HS-5 (cell line): ENCODE results near the gene PUM1.

Experiments used
- DNase-seq: peaks from one replicate; pipeline ENCODE4 v3.0.0-alpha.2; 2012; ENCODE audit warnings: low read depth

PUM1 gene

DNA sequence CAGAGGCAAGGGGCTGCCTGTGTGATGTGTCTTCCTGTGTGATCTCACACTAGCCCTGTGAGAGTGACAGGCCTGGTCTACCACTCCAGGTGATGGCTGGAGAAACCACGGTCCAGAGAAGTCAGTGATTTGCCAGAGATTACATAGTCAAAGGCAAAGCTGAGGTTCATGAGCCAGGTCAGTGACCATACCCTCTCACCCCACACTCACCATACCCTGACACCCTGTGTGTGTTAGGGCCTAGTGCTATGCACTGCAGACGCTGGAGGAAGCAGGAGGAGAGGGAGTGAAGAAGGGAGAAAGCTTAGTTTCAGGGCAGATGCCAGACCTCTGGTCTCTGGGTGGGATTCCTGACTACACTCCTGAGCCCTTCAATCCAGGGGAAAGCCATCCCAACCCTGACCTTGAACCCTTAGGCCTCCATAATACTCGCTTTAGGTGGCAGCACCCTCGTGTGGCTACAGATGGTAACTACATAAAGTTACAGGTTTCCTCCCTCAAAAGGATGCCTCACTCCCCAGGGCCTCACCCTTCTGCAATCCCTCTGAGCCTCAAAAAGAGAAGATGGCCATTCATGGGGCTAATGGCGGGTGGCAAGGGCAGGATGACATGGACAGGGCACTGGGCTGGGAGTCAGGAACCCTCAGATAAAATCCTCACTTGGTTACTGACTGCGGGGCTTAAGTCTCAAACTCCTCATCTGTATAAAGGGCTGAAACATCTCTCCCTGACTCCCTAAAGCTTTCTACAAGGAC lies 136.2 kb downstream of the PUM1 start:
- DNase-seq, result no peak

DNA sequence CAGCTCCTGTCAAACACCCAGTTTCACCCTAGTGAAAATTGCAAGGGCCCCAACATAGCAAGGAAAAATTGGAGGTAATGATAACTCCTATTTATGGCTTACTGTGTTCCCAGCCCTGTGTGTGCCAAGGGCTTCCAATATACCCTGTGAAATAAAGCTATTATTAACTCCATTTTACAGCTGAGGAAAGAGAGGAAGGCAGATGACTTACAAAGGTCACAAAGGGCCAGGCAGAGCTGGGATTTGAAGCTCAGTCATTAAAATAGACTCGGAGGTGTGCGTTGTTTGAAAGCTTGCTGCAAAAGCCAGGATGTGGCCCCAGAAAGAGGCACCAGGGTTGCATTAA lies 136.8 kb downstream of the PUM1 start:
- DNase-seq, result no peak

DNA sequence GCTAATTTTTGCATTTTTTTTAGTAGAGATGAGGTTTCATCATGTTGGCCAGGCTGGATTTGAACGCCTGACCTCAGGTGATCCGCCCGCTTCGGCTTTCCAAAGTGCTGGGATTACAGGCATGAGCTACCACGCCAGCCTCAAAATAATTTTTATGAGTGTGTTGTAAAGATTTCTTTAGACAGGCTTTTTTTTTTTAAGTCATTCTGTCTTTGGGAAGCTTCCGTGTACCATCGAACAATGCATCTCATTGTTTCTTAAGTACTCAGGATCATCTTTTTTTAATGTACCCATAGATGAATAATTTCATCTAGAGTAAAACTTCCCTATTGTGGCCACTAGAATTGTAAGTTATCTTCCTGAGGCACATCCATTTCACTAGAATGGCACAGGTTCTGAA lies 137.3 kb downstream of the PUM1 start:
- DNase-seq, result no peak

DNA sequence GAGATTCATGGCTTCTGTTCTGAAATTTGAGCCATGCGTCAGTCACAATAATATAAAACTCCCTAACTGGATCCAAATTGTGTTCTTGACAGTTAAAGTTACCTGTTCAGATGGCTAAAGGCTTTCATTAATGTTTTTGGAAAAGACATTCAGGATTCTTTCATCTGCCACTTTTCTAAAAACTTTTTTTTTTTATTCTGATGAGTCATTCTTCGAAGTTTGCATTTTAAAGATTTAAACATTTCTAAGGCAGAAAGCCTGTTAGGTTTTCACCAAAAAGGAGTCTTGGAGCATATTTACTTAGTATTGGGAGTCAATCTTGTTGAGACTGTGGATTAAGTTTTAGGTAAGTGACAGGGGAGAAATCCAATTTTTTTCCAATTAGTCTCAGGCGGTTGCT lies 138.1 kb downstream of the PUM1 start:
- DNase-seq, result no peak

GRCh38 chr1:30923597-30923996 lies 141.9 kb downstream of the PUM1 start:
- DNase-seq, result no peak

DNA sequence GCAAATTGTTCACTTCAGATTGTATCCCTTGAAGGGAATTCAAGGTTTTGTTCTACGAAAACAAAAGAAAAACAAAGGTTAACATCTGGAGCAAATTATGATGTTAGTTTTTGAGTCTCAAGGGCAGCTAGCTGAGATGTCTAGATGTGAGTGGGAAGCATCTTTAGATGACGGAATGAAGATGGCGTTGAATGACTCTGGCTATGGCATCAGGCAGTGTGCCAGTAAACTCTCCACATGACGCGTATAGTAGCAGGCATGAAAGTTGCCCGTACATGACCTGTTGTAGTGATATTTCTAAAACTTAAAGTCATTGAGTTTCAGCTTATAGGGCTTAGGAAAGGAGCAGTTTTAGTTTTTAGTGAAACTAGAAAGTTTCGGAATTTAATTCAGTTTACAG lies 144.7 kb downstream of the PUM1 start:
- no peak for DNase-seq

GRCh38 chr1:30919025-30919881 lies 146.3 kb downstream of the PUM1 start:
- DNase-seq, result no peak

DNA sequence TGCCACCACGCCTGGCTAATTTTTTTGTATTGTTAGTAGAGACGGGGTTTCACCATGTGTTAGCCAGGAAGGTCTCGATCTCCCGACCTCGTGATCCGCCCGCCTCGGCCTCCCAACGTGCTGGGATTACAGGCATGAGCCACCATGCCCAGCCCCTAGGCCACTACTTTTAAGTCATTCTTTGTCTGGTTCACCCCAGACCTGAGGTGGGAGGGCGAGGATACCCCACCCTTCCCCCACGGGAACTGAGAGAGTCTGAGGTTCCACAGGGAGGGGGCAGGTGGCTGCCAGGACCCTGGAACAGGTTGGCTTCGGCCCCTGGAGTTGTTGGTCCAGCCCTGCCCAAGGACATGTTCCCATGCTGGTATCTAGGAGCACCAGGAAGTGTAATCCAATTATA lies 149.2 kb downstream of the PUM1 start:
- DNase-seq, result no peak

GRCh38 chr1:30915491-30916230 lies 149.9 kb downstream of the PUM1 start:
- DNase-seq, result no peak

DNA sequence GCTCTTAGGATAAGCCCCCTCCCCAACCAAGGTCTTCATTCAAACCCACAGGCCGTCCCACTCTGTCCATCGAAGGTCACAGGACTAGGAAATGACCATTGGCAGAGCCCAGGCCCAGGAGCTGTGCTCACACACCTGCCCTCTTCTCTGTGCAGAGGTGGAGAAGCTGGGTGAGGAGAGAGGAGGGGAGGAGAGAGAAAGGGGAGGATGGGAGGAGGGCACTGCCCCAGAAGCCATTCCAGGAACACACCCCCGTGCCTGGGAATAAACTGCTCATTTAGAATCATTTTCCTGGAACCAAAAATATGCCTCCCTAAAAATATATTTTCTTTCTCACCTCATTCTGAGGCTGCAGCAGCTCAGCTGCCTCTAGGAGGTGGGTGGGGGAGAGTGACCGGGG lies 150.6 kb downstream of the PUM1 start:
- no peak for DNase-seq

GRCh38 chr1:30914587-30914922 lies 151.0 kb downstream of the PUM1 start:
- no peak for DNase-seq

DNA sequence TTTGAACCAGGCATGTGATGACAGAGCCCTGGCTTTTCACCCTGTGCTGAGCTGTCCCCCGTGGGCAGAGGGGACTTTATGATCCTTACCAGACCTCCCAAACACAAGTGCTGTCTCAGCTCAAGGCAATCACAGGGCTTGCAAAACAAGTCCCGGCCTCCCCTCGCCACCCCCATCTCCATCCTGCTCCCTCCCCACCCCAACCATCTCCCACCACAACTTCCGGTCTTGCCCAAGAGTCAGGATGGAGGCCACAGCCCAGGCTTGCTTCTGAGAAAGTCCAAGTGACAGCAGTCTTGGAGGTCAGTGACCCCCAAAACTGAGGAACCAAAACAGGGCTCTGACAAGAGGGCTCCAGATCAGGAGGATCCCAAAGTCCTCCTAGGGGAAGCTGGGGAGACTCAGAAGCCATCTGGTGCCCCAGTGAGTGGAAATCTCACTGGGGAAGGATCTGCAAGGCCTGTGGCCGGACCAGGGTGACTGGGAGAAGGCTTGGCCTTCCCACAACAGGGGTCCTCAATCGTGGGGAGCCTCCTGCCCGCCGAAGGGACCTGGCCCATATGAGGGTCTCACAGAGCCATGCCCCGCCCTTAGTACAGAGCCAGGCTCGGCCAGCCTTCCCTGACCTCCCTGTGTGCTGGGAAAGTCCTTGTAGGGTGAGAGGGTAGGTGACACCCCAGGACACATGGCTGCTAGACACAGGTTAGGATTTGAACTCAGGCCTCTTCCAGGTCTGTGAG lies 152.4 kb downstream of the PUM1 start:
- no peak for DNase-seq

- no peak for DNase-seq
These were observed 153.3 kb downstream of the PUM1 start for GRCh38 chr1:30912224-30912623.

- peak; percentile 58 for DNase-seq
These were observed 154.2 kb downstream of the PUM1 start for GRCh38 chr1:30911059-30911954.

- no peak for DNase-seq
These were observed 156.0 kb downstream of the PUM1 start for GRCh38 chr1:30909365-30910068.

DNA sequence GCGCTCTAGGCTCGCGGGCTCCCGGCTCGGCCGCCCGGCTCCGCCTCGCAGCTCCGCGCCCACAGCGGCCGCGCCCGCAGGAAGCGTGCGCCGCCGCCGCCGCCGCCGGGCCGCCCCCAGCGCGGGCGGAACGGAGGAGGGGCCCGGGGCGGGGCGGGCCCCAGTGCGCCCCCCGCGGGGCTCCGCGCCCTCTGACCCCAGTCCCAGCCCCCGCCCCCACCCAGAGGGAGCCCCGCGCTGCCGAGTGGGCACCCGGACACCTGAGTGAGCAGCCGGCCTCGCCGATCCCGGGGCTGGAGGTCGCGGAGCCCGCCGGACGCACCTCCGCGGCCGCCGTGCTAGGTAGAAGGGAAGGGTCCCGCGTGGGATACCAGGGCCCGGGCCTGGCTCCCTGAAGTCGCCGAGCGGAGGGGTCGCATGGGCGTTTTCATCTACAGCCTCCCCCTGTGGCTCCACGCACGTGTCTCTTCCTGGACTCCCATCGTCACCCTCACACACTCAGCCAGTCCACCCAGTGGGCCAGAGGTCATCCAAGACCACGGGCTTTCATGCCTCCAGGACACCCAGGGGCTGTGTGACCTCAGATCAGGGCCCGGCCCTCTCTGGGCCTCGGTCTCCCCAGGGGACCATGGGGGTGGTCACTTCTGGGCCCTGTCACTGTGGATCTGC lies 156.7 kb downstream of the PUM1 start, which contains the start of gene SDC3:
Gene SDC3, minus strand, starts transcription at position 63 of the 669 bp plus-strand sequence. CDS start 172 bp downstream, outside the sequence.
- no peak for DNase-seq

DNA sequence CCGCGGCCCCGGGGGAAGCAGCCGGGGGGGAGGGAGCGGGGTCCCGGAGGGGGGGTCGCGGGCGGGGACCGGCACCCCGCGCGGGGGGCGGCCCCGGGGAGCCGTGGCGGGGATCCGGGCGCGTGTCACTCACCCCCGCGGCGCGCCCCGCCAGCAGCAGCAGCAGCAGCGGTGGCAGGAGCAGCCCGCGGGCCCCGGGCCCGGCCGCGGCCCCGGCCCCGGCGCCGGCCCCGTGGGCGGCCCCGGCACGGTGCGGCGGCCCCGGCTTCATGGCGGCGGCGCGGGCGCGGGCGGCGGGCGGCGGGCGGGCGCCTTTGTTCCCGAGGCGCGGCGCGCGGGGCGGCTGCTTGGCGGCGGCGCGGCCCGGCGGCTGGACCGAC lies 157.2 kb downstream of the PUM1 start:
- no peak for DNase-seq

DNA sequence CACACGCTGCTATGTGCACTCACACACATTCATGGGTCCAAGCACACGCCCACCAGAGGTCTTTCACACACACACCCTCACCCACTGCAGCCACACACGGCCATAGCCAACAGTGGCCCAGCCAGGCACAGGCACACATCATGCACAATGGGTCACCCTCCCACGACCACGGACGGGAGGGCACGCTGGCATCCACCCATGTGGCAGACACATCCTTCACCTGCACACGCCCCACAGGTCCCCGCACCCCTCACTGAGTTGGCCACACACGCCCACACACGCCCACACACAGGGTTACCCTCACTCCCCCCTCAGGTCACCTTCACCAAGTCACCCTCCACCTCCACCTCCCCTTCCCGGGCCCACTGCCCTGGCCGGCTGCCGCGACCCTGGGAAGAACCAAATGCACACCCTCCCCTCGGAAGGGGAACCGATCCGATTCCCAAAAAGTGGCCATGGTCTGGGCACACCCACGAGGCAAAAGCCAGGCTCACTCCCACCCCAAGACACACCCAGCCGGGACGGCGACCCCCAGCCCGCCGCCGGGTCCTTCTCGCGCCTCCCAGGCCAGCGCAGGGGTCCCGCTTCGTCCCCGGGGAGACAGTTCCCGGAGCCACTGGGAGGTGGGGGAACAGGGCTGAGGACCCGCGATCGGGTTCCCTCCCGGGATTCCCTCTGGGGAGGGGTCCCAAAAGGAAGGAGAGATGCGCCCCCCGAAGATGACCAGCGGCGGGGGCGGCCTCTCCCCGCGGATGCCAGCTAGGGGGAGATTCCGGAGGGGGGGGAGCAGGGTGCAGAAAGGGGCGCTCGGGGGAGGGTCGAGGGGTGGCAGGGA lies 157.8 kb downstream of the PUM1 start:
- DNase-seq, result no peak
